ENCODE measurements around the gene OBSCN.

- TF ChIP-seq POLR2AphosphoS5 (IDR thresholded peaks at IDR 0.05; ENCODE audit: low read depth, low read length) (no peak), CTCF (IDR thresholded peaks at IDR 0.05) (no peak), SIN3A (IDR thresholded peaks at IDR 0.05; ENCODE audit: borderline replicate concordance, insufficient read depth, low read depth, low read length) (no peak)
Observed at GRCh38 chr1:228334954-228335353, 127.1 kb downstream of the OBSCN start.
